ENCODE measurements around the gene DOP1A. TPM values are rescaled to one million over a fixed set of nuclear protein-coding genes. Genes with fewer than 3 reads are reported as not detected.

Gene DOP1A
- polyA plus RNA-seq, 1 of the 3 experiments (the other 2 are of a cell fraction): 3.4 TPM

GRCh38 chr6:83176246-83176645 lies 108.8 kb downstream of the DOP1A start (continued):
- TF ChIP-seq, protein P1, sequence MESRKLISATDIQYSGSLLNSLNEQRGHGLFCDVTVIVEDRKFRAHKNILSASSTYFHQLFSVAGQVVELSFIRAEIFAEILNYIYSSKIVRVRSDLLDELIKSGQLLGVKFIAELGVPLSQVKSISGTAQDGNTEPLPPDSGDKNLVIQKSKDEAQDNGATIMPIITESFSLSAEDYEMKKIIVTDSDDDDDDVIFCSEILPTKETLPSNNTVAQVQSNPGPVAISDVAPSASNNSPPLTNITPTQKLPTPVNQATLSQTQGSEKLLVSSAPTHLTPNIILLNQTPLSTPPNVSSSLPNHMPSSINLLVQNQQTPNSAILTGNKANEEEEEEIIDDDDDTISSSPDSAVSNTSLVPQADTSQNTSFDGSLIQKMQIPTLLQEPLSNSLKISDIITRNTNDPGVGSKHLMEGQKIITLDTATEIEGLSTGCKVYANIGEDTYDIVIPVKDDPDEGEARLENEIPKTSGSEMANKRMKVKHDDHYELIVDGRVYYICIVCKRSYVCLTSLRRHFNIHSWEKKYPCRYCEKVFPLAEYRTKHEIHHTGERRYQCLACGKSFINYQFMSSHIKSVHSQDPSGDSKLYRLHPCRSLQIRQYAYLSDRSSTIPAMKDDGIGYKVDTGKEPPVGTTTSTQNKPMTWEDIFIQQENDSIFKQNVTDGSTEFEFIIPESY (IDR thresholded peaks at IDR 0.05; ENCODE audit: borderline replicate concordance, low read depth): no peak
- TF ChIP-seq MEF2A (IDR thresholded peaks at IDR 0.05; ENCODE audit: borderline replicate concordance, low read depth) (no peak), TAF1 (IDR thresholded peaks at IDR 0.05; ENCODE audit: borderline replicate concordance, low read depth, low read length) (no peak), POLR2AphosphoS5 (IDR thresholded peaks at IDR 0.05; ENCODE audit: low read depth, low read length) (no peak), MXI1 (IDR thresholded peaks at IDR 0.05; ENCODE audit: low read depth, low read length) (no peak), USF1 (IDR thresholded peaks at IDR 0.05; ENCODE audit: borderline replicate concordance, low read depth) (no peak), TEAD4 (IDR thresholded peaks at IDR 0.05; ENCODE audit: borderline replicate concordance, insufficient read depth) (no peak)

DNA sequence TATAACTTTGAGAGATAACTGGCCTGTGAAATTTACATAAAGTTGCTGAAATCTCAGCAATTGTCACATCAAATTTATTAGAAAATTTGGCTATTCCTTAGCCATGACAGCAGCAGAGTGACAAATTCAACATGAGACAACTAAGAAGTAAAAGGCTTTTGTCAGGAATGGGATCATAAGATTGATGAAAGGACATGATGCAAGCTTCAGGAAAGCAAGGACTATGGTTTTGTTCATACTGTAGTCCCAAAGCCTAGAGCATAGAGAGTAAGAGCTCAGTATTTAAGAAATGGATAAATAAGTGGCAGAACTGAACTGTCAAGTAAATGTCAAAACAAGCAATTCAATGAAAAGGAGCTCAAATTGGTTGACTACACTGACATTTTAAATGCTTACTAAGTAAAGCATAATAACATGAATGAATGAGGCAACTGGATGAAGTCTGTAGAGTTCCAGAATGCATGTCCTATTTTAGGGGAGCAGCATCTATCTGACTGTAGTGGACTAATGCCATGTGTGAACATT lies 113.0 kb downstream of the DOP1A start:
- H3F3A ChIP-seq (replicated peaks; ENCODE audit: insufficient read depth): peaks cover 33% of the 10 kb centered on the region
- H3K4me2 ChIP-seq: no peak overlapping the region
- DNase-seq: no peak
- H2AFZ ChIP-seq (ENCODE audit: low read depth): no peak overlapping the region
- H3K4me1 ChIP-seq (ENCODE audit: control insufficient read depth in 1 of 2, insufficient read depth in 2 of 2, low read depth in 1 of 2, low read length in 1 of 2): peaks cover 2 to 21% of the 10 kb centered on the region in 2 experiments; a peak in 3 of 4 replicates
- H3K79me2 ChIP-seq (ENCODE audit: insufficient read depth): peaks cover 30% of the 10 kb centered on the region
- H3K9me2 ChIP-seq: no peaks in the 10 kb centered on the region
- no peaks in the 10 kb centered on the region for H3K27me3 ChIP-seq (ENCODE audit: insufficient read depth)
- ChIA-PET CTCF (interaction anchor here (0.7 to 2.9 kb wide), 4 partner anchors 13 to 113 kb away, joined by 3 to 14 read pairs (median 3); partner anchors contain the start of gene DOP1A), POLR2A (no interaction called here)
- H3K4me3 ChIP-seq (ENCODE audit: low read depth in 2 of 2, low read length in 1 of 2): no peak overlapping the region
- H3K27ac ChIP-seq (ENCODE audit: low read depth in 2 of 2, low read length in 1 of 2): no peak overlapping the region
- peaks cover 81 to 83% of the 10 kb centered on the region in 2 experiments for H3K36me3 ChIP-seq (replicated peaks in 1 of 2; ENCODE audit: control insufficient read depth in 1 of 2, insufficient read depth in 2 of 2, low read length in 1 of 2)
- no peaks in the 10 kb centered on the region for H3K9me3 ChIP-seq
- H4K20me1 ChIP-seq (ENCODE audit: insufficient read depth): peaks cover 6% of the 10 kb centered on the region; the same call in 1 of the 2 replicates
- TF ChIP-seq, protein P1 (IDR thresholded peaks at IDR 0.05; ENCODE audit: borderline replicate concordance, low read depth): no peak
- no peak for TF ChIP-seq JUND (IDR thresholded peaks at IDR 0.05)
- no peak for TF ChIP-seq RCOR1 (IDR thresholded peaks at IDR 0.05; ENCODE audit: low read length)
- TF ChIP-seq GATA2 (CRISPR knock-in tag; IDR thresholded peaks at IDR 0.05): no peak
- TF ChIP-seq SIN3A (IDR thresholded peaks at IDR 0.05; ENCODE audit: borderline replicate concordance, low read depth, low read length): no peak
- no peak for TF ChIP-seq EZH2phosphoT487 (IDR thresholded peaks at IDR 0.05; ENCODE audit: borderline replicate concordance, low read depth)
- no peak for TF ChIP-seq USF1 (IDR thresholded peaks at IDR 0.05; ENCODE audit: borderline replicate concordance, low read depth)
- TF ChIP-seq MEF2A (IDR thresholded peaks at IDR 0.05; ENCODE audit: borderline replicate concordance, low read depth): no peak
- TF ChIP-seq FOXM1 (IDR thresholded peaks at IDR 0.05; ENCODE audit: low read depth): no peak
- no peak overlapping the region for H3K9ac ChIP-seq

All from SK-N-SH (cell line).